GM21447 (cell line): ENCODE results near the gene JPT1.

Source experiments
- ATAC-seq: cut with Tn5 transposase; IDR thresholded peaks from one replicate; pipeline ENCODE4 v1.9.1; 2021; ENCODE audit not compliant: unreplicated experiment

The JPT1 gene

DNA sequence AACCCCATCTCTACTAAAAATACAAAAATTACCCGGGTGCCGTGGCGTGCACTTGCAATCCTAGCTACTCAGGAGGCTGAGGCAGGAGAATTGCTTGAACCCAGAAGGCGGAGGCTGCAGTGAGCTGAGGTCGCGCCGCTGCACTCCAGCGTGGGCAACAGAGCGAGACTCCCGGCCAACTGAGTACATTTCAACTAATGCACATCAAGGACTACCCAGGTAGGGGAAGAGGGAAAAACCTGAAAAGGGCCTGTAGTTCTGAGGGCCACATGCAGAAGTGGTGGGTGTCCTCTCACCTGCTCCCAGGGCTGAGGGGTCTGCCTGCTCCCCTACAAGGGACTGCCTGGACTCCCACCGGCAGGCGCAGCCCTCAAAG, 67.1 kb downstream of the JPT1 start:
- ATAC-seq = no peak

GRCh38 chr17:75086496-75087181, 67.7 kb downstream of the JPT1 start:
- ATAC-seq = no peak
